Mesendoderm (in vitro differentiated cells): ENCODE data around the gene RBM47.

Experiments used
- DNase-seq: peaks from one replicate; pipeline ENCODE4 v3.0.0; 2013
- H2AK5ac ChIP-seq: 2 replicates; pipeline ENCODE4 v1.6.1; 2013; ENCODE audit warnings: low read length, inconsistent platforms
- H2BK120ac ChIP-seq: 2 replicates; pipeline ENCODE4 v1.6.1; 2013; ENCODE audit warnings: low read depth, mild to moderate bottlenecking, low read length, moderate library complexity, mixed read lengths
- H2BK15ac ChIP-seq: replicated peaks from 2 replicates; pipeline ENCODE4 v1.6.1; 2013; ENCODE audit warnings: low read depth, mild to moderate bottlenecking, moderate library complexity
- H2BK5ac ChIP-seq: 2 replicates; pipeline ENCODE4 v1.6.1; 2013; ENCODE audit warnings: low read length, inconsistent platforms
- H3K18ac ChIP-seq: 2 replicates; pipeline ENCODE4 v1.6.1; 2013; ENCODE audit warnings: mild to moderate bottlenecking, low read length, mixed read lengths
- H3K23ac ChIP-seq: one replicate; pipeline ENCODE4 v1.6.1; 2013; ENCODE audit warnings: low read length
- H3K27ac ChIP-seq: 2 replicates; pipeline ENCODE4 v1.5.1; 2013; ENCODE audit warnings: low read depth, mild to moderate bottlenecking, inconsistent platforms, low read length, moderate library complexity
- H3K27me3 ChIP-seq: 2 replicates; pipeline ENCODE4 v1.6.1; 2013; ENCODE audit warnings: low read length, control low read depth, mild to moderate bottlenecking, inconsistent platforms; ENCODE audit not compliant: insufficient read depth, poor library complexity
- H3K36me3 ChIP-seq: 2 replicates; pipeline ENCODE4 v1.6.1; 2013; ENCODE audit warnings: low read length, inconsistent platforms; ENCODE audit not compliant: control insufficient read depth, insufficient read depth
- H3K4ac ChIP-seq: one replicate; pipeline ENCODE4 v1.6.1; 2013; ENCODE audit warnings: low read depth, mild to moderate bottlenecking, low read length, moderate library complexity
- H3K4me1 ChIP-seq: 2 replicates; pipeline ENCODE4 v1.6.1; 2013; ENCODE audit warnings: low read depth, low read length, inconsistent platforms; ENCODE audit not compliant: control insufficient read depth
- H3K4me2 ChIP-seq: 2 replicates; pipeline ENCODE4 v1.6.1; 2013; ENCODE audit warnings: low read length
- H3K4me3 ChIP-seq: 2 replicates; pipeline ENCODE4 v1.5.1; 2013; ENCODE audit warnings: mild to moderate bottlenecking, low read length
- H3K56ac ChIP-seq: one replicate; pipeline ENCODE4 v1.6.1; 2013; ENCODE audit warnings: low read length
- H3K79me1 ChIP-seq: 2 replicates; pipeline ENCODE4 v1.6.1; 2013; ENCODE audit warnings: low read length, inconsistent platforms
- H3K79me2 ChIP-seq: 2 replicates; pipeline ENCODE4 v1.6.1; 2013; ENCODE audit warnings: mild to moderate bottlenecking, low read length; ENCODE audit not compliant: control insufficient read depth, insufficient read depth
- H3K9ac ChIP-seq: 2 replicates; pipeline ENCODE4 v1.6.1; 2013; ENCODE audit warnings: low read length, inconsistent platforms
- H4K5ac ChIP-seq: one replicate; pipeline ENCODE4 v1.6.1; 2013; ENCODE audit warnings: low read length
- H4K8ac ChIP-seq: one replicate; pipeline ENCODE4 v1.6.1; 2013; ENCODE audit warnings: low read depth, mild to moderate bottlenecking, control low read depth, low read length, moderate library complexity
- WGBS: extraction: QIAGEN DNeasy Blood & Tissue Kit; methylation state at CpG from one replicate; pipeline ENCODE4 v1.1.7; 2013; ENCODE audit warnings: low lambda C conversion rate, missing lambda C conversion rate; ENCODE audit not compliant: insufficient coverage; ENCODE audit errors: extremely low coverage; 5-methylcytosine and 5-hydroxymethylcytosine counted together

RBM47 gene

DNA sequence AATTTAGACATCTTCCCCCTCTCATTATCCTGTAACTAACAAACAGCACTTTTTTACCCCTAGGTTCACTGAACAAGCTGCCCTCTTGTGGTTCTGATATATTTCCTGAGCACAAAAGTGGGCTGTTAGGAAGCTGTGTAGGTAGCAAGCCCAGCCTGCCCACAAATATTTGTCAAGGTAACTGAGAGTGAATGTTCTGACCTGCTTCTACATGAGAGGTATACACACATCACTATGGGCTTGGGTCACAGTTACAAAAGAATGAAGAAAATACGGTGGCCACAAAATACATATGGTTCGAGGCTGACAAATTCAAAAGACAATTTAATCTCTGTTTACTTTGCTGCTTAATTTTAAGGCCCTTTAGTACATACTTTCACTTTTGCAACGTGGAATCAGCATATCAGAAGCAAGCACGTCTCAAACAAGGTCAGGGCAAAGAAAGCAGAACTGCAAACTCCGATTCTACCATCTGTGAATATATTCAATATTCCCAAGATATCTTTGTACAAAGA, 78.7 kb downstream of the RBM47 start:
- no peak overlapping the region for H4K8ac ChIP-seq
- H2BK120ac ChIP-seq = no peak overlapping the region
- no peak overlapping the region for H3K4me2 ChIP-seq
- no peak overlapping the region for H3K9ac ChIP-seq
- no peak overlapping the region for H3K18ac ChIP-seq
- H3K27ac ChIP-seq = no peak overlapping the region
- peak; percentile 64 for DNase-seq
- peaks cover 6% of the 10 kb centered on the region for H3K79me2 ChIP-seq
- WGBS = no CpG with 5 or more reads among the region's 5 CpGs
- no peak overlapping the region for H3K23ac ChIP-seq
- H3K27me3 ChIP-seq = no peaks in the 10 kb centered on the region
- no peak overlapping the region for H2BK15ac ChIP-seq
- no peak overlapping the region for H2BK5ac ChIP-seq
- H3K36me3 ChIP-seq = peaks cover 1% of the 10 kb centered on the region
- H3K4me1 ChIP-seq = no peaks in the 10 kb centered on the region
- no peak overlapping the region for H3K4me3 ChIP-seq
- H3K79me1 ChIP-seq = peaks cover 3% of the 10 kb centered on the region
- no peak overlapping the region for H4K5ac ChIP-seq
- H3K56ac ChIP-seq = no peak overlapping the region
- no peak overlapping the region for H3K4ac ChIP-seq
- H2AK5ac ChIP-seq = no peak overlapping the region

DNA sequence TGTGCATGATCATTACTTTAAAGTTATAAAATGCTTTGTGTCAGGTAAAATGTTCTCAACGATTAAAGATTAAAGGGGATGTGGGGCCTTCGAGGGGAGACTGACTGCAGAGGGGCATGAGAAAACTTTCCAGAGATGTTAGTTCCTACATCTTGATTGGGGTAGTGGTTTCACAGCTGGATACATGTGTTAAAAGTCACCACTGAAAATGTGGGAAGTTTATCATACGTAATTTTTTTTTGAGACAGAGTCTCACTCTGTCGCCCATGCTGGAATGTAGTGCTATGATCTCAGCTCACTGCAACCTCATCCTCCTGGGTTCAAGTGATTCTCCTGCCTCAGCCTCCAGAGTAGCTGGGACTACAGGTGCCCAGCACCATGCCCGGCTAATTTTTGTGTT, 79.5 kb downstream of the RBM47 start:
- Histone ChIP-seq H3K79me2 (peaks cover 4% of the 10 kb centered on the region), H3K4me2 (no peak overlapping the region), H3K4ac (no peak overlapping the region), H2AK5ac (no peak overlapping the region), H3K4me3 (no peak overlapping the region), H2BK5ac (no peak overlapping the region), H3K27me3 (no peaks in the 10 kb centered on the region), H3K23ac (no peak overlapping the region), H3K79me1 (no peaks in the 10 kb centered on the region), H3K9ac (no peak overlapping the region), H4K8ac (no peak overlapping the region), H3K18ac (no peak overlapping the region), H3K4me1 (no peaks in the 10 kb centered on the region), H2BK120ac (no peak overlapping the region), H4K5ac (no peak overlapping the region), H2BK15ac (no peak overlapping the region), H3K27ac (no peak overlapping the region), H3K36me3 (peaks cover 1% of the 10 kb centered on the region), H3K56ac (no peak overlapping the region)
- DNase-seq = no peak
- no CpG with 5 or more reads among the region's 5 CpGs for WGBS

DNA sequence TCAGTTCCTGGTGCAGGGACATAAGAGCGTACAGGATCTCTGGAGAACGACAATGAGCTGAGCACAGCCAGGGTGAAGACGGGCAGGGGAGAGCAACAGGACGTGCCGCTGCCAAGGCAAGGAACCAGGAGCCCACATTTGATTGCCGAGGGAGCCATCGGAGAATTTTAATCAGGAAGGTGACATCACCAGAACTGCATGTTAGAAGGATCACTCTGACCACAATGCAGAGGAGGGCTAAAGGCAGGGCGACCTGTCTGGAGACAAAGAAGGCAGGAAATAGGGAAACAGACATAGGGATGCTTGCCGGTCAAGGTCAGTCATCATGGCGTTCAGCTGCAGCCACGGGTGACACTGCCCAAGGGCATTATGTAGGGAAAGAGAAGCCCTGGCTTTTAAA, 81.4 kb downstream of the RBM47 start:
- Histone ChIP-seq H3K4me1 (no peaks in the 10 kb centered on the region), H3K18ac (no peak overlapping the region), H3K27ac (no peak overlapping the region), H3K4me3 (no peak overlapping the region), H3K23ac (no peak overlapping the region), H3K36me3 (peaks cover 1% of the 10 kb centered on the region), H3K9ac (no peak overlapping the region), H2BK120ac (no peak overlapping the region), H3K27me3 (no peaks in the 10 kb centered on the region), H3K4me2 (no peak overlapping the region), H4K5ac (no peak overlapping the region), H4K8ac (no peak overlapping the region), H2BK15ac (no peak overlapping the region), H2BK5ac (no peak overlapping the region), H2AK5ac (no peak overlapping the region), H3K56ac (no peak overlapping the region), H3K79me1 (no peaks in the 10 kb centered on the region), H3K4ac (no peak overlapping the region), H3K79me2 (peaks cover 4% of the 10 kb centered on the region)
- no CpG with 5 or more reads among the region's 11 CpGs for WGBS
- peak; percentile 49 for DNase-seq

DNA sequence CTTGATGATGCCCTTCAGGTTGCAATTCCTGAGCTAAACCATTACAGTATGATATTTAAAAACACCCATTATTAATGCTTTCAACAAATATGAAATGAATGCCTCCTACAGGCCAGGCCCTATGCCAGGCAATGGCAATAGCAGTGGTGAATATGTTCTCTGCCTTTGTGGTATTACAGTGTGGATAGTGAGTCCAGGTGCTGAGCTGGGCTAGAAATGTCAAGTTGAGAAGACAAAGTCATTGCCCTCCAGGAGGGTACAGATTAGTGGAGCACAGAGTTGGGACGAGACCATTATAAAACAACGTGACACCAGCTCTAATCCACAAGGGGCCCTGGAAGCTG, 81.9 kb downstream of the RBM47 start:
- Histone ChIP-seq H4K5ac (no peak overlapping the region), H4K8ac (no peak overlapping the region), H2BK15ac (no peak overlapping the region), H3K27me3 (no peaks in the 10 kb centered on the region), H2BK5ac (no peak overlapping the region), H3K23ac (no peak overlapping the region), H3K18ac (no peak overlapping the region), H3K79me2 (peaks cover 4% of the 10 kb centered on the region), H3K56ac (no peak overlapping the region), H2AK5ac (no peak overlapping the region), H3K79me1 (peaks cover 2% of the 10 kb centered on the region), H3K36me3 (peaks cover 1% of the 10 kb centered on the region), H3K4me3 (no peak overlapping the region), H3K9ac (no peak overlapping the region), H3K4ac (no peak overlapping the region), H3K4me1 (no peaks in the 10 kb centered on the region), H2BK120ac (no peak overlapping the region), H3K27ac (no peak overlapping the region), H3K4me2 (no peak overlapping the region)
- no peak for DNase-seq
- no CpG with 5 or more reads among the region's 2 CpGs for WGBS

DNA sequence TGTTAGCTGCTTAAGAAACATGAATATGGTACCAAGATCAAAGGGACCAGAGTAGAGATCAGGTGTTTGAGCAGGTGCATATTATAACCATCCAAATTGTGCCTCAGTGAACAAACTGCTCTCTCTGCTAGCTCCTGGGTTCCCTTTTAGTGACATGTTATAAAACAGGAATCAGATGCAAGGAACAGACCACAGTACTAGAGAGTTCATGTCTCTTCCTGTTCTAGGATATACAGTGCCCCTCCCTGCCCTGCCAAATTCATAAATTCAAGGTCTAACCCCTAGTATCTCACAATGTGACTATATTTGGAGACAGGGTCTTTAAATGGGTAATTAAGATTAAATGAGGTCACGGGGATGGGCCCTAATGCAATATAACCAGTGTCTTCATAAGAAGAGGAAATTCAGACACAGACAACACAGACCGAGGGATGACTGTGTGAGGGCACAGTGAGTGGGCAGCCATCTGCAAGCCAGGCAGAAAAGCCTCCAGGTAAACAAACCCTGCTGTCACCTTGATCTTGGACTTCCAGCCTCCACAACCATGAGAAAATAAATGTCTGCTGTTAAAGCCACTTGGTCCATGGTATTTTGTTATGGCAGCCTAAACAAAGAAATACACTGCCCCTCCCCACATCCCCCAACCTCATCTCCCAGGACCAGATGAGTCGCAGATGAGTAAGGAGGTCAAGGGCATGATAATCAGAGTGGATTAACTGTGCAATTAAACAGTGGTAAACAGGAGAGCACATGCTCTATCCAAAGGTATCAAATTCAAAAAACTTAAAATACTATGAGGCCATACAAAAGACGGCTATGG, 82.5 kb downstream of the RBM47 start:
- H3K79me2 ChIP-seq = peaks cover 4% of the 10 kb centered on the region
- no peak overlapping the region for H3K27ac ChIP-seq

DNA sequence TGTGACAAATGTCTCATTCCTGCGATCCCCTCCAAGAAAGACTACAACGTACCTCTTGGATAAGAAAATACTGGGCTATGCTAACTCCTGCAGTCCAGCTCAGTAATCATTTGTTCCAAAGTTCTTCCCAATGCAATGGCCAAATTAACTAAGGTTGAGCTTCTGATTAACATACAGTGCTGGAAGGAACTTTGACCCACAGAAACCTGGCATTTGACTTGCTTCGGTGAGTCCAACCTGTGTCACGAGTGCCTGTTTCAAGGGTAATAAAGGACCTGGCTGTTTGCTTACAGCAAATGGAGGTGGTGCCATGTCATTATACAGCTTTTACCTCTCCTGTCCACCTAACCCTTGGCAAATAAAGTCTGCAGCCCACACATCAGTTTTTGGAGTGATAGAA, 83.2 kb downstream of the RBM47 start:
- H2BK15ac ChIP-seq = no peak overlapping the region
- H3K4me3 ChIP-seq = no peak overlapping the region
- peaks cover 2% of the 10 kb centered on the region for H3K79me1 ChIP-seq
- no peak overlapping the region for H3K4ac ChIP-seq
- no peak for DNase-seq
- WGBS = no CpG with 5 or more reads among the region's 4 CpGs
- H3K56ac ChIP-seq = no peak overlapping the region
- no peak overlapping the region for H3K18ac ChIP-seq
- no peak overlapping the region for H2BK5ac ChIP-seq
- H3K27me3 ChIP-seq = no peaks in the 10 kb centered on the region
- H4K5ac ChIP-seq = no peak overlapping the region
- no peak overlapping the region for H3K23ac ChIP-seq
- no peak overlapping the region for H3K27ac ChIP-seq
- peaks cover 1% of the 10 kb centered on the region for H3K36me3 ChIP-seq
- H3K4me1 ChIP-seq = no peaks in the 10 kb centered on the region
- peaks cover 4% of the 10 kb centered on the region for H3K79me2 ChIP-seq
- H2BK120ac ChIP-seq = no peak overlapping the region
- H4K8ac ChIP-seq = no peak overlapping the region
- no peak overlapping the region for H3K9ac ChIP-seq
- H3K4me2 ChIP-seq = no peak overlapping the region
- H2AK5ac ChIP-seq = no peak overlapping the region

More for the DNA sequence above, 82.5 kb downstream of the RBM47 start:
- no peak overlapping the region for H2BK15ac ChIP-seq
- no peak overlapping the region for H3K18ac ChIP-seq
- no peak overlapping the region for H3K4ac ChIP-seq
- H3K9ac ChIP-seq = no peak overlapping the region
- H2AK5ac ChIP-seq = no peak overlapping the region
- H2BK5ac ChIP-seq = no peak overlapping the region
- no peak overlapping the region for H4K8ac ChIP-seq
- no peak overlapping the region for H4K5ac ChIP-seq
- peaks cover 1% of the 10 kb centered on the region for H3K36me3 ChIP-seq
- no CpG with 5 or more reads among the region's 4 CpGs for WGBS
- H3K27me3 ChIP-seq = no peaks in the 10 kb centered on the region
- no peak overlapping the region for H3K4me3 ChIP-seq
- H3K4me1 ChIP-seq = no peaks in the 10 kb centered on the region
- peaks cover 2% of the 10 kb centered on the region for H3K79me1 ChIP-seq
- H3K23ac ChIP-seq = no peak overlapping the region
- H2BK120ac ChIP-seq = no peak overlapping the region
- H3K56ac ChIP-seq = no peak overlapping the region
- H3K4me2 ChIP-seq = no peak overlapping the region
- no peak for DNase-seq
